Right lobe of liver (tissue), 4 donors: Measurements from ENCODE around the gene TSPAN12.

Experiments used
- POLR2A ChIP-seq: fragments of 450-650 bp; IDR thresholded peaks from one replicate; pipeline ENCODE4 v1.6.1; 2017; ENCODE audit warnings: antibody characterized with exemption, mild to moderate bottlenecking
- TF ChIP-seq, protein P1 (sequence below), 4 donors: fragments of 200-600 bp in 3 of 4; fragments of 450-650 bp in 1 of 4; IDR thresholded peaks; one replicate each; pipeline versions ENCODE4 v1.5.1 to v1.8.0; 2016 to 2022; ENCODE audit warnings: antibody characterized with exemption in 4 of 4, mild to moderate bottlenecking in 2 of 4
- donor health status: DM: no; HTN: no; CAD: no.
- donor health status: DM: no; HTN: no; CAD: no.
- donor health status: DM: no; HTN: yes; CAD: no.

DNA sequence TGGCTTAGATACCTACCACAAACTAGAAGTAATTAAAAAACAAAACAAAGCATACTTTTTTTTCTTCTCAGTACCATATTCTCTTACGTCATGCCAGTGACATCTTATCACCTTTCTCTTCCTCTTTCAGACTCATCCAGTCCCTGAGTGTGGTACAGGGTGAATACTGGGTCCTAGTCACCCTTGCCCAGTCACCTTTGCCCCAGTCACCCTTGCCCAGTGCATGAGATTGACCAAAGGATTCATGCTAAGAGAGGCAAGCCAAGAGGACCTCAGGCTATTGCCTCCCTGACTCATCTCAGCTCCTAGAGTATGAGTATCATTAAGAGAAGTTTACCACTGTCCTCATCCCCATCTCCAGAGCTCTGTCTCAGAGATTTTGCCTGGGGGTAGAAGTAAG, 10.0 kb upstream of the TSPAN12 start:
- TF ChIP-seq, protein P1, sequence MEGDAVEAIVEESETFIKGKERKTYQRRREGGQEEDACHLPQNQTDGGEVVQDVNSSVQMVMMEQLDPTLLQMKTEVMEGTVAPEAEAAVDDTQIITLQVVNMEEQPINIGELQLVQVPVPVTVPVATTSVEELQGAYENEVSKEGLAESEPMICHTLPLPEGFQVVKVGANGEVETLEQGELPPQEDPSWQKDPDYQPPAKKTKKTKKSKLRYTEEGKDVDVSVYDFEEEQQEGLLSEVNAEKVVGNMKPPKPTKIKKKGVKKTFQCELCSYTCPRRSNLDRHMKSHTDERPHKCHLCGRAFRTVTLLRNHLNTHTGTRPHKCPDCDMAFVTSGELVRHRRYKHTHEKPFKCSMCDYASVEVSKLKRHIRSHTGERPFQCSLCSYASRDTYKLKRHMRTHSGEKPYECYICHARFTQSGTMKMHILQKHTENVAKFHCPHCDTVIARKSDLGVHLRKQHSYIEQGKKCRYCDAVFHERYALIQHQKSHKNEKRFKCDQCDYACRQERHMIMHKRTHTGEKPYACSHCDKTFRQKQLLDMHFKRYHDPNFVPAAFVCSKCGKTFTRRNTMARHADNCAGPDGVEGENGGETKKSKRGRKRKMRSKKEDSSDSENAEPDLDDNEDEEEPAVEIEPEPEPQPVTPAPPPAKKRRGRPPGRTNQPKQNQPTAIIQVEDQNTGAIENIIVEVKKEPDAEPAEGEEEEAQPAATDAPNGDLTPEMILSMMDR (IDR thresholded peaks at IDR 0.05) = no peak
- no peak for TF ChIP-seq POLR2A
